ENCODE results near the gene AK5.
"Not testable (repeated sequence)": the region's sequence is repeated elsewhere in the genome, so short reads cannot be mapped to it uniquely, and the experiment has no call there.

AK5 gene

GRCh38 chr1:77399250-77400086, 117.6 kb downstream of the AK5 start:
- no peak for DNase-seq (ENCODE audit: low read depth)

- no peak for DNase-seq (ENCODE audit: low read depth)
These were observed 119.0 kb downstream of the AK5 start for GRCh38 chr1:77400781-77401180.

GRCh38 chr1:77401384-77401783, 119.6 kb downstream of the AK5 start:
- no peak for DNase-seq (ENCODE audit: low read depth)

- no peak for DNase-seq (ENCODE audit: low read depth)
These were observed 123.4 kb downstream of the AK5 start for GRCh38 chr1:77405186-77405585.

GRCh38 chr1:77406661-77407060, 124.8 kb downstream of the AK5 start:
- no peak for DNase-seq (ENCODE audit: low read depth)

- DNase-seq (ENCODE audit: low read depth): no peak
These were observed 126.0 kb downstream of the AK5 start for GRCh38 chr1:77407738-77408375.

GRCh38 chr1:77408933-77409332, 127.1 kb downstream of the AK5 start:
- DNase-seq (ENCODE audit: low read depth): not testable (repeated sequence)

GRCh38 chr1:77412069-77412819, 130.4 kb downstream of the AK5 start:
- no peak for DNase-seq (ENCODE audit: low read depth)

- no peak for DNase-seq (ENCODE audit: low read depth)
These were observed 131.2 kb downstream of the AK5 start for GRCh38 chr1:77412820-77413530.

- no peak for DNase-seq (ENCODE audit: low read depth)
These were observed 131.9 kb downstream of the AK5 start for GRCh38 chr1:77413541-77414335.

GRCh38 chr1:77415579-77415978, 133.8 kb downstream of the AK5 start:
- DNase-seq (ENCODE audit: low read depth): no peak

- DNase-seq (ENCODE audit: low read depth): no peak
These were observed 135.1 kb downstream of the AK5 start for GRCh38 chr1:77416692-77417450.

- not testable (repeated sequence) for DNase-seq (ENCODE audit: low read depth)
These were observed 136.2 kb downstream of the AK5 start for GRCh38 chr1:77418055-77418454.

- no peak for DNase-seq (ENCODE audit: low read depth)
These were observed 139.8 kb downstream of the AK5 start for GRCh38 chr1:77421504-77422233.

GRCh38 chr1:77424236-77424635, 142.4 kb downstream of the AK5 start:
- no peak for DNase-seq (ENCODE audit: low read depth)

GRCh38 chr1:77428068-77428467, 146.2 kb downstream of the AK5 start:
- no peak for DNase-seq (ENCODE audit: low read depth)

GRCh38 chr1:77430966-77431690, 149.3 kb downstream of the AK5 start:
- no peak for DNase-seq (ENCODE audit: low read depth)

GRCh38 chr1:77433934-77434333, 152.1 kb downstream of the AK5 start:
- no peak for DNase-seq (ENCODE audit: low read depth)

GRCh38 chr1:77434967-77435366, 153.1 kb downstream of the AK5 start:
- no peak for DNase-seq (ENCODE audit: low read depth)

All from stimulated activated CD8-positive, alpha-beta memory T cell treated with anti-CD3 and anti-CD28 coated beads, Interleukin-12 subunit alpha, Interleukin-12 subunit beta, amount 100 ng/mL, for 4 hours (primary cell).